Uterus (tissue), 2 donors: ENCODE results near the gene PDE10A.

Source experiments
- POLR2A ChIP-seq, 2 donors: fragments of 450-650 bp; IDR thresholded peaks; one replicate each; pipeline ENCODE4 v1.6.1; 2016; ENCODE audit warnings: antibody characterized with exemption in 2 of 2, mild to moderate bottlenecking in 1 of 2, moderate library complexity in 1 of 2
- TF ChIP-seq, protein P1 (sequence below), 4 experiments: fragments of 200-600 bp in 2 of 4; fragments of 450-650 bp in 2 of 4; sonication (generic) in 2 of 4; IDR thresholded peaks; one replicate each; pipeline ENCODE4 v1.5.1; 2016 to 2019; ENCODE audit warnings: antibody characterized with exemption in 4 of 4, mild to moderate bottlenecking in 2 of 4, moderate library complexity in 1 of 4

DNA sequence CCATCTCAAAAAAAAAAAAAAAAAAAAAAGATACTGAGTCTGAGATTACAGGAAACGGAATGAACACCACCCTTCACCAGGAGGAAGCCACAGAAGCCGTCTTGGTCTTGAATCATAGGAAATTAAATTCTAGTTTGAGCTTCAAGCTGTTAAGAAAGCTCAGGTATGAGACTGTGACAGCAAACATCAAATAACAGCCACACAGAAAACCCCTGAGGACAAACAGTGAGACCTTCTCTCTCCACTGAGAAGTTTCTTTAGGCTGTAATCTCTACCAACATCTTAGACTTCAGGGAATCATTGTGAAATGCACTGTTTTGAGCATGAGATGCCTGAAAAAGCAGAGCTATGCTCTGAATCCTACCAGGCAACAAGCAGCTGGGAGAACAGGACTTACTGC is 30.8 kb downstream of the PDE10A start:
- TF ChIP-seq, protein P1, sequence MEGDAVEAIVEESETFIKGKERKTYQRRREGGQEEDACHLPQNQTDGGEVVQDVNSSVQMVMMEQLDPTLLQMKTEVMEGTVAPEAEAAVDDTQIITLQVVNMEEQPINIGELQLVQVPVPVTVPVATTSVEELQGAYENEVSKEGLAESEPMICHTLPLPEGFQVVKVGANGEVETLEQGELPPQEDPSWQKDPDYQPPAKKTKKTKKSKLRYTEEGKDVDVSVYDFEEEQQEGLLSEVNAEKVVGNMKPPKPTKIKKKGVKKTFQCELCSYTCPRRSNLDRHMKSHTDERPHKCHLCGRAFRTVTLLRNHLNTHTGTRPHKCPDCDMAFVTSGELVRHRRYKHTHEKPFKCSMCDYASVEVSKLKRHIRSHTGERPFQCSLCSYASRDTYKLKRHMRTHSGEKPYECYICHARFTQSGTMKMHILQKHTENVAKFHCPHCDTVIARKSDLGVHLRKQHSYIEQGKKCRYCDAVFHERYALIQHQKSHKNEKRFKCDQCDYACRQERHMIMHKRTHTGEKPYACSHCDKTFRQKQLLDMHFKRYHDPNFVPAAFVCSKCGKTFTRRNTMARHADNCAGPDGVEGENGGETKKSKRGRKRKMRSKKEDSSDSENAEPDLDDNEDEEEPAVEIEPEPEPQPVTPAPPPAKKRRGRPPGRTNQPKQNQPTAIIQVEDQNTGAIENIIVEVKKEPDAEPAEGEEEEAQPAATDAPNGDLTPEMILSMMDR (IDR thresholded peaks at IDR 0.05), result no peak
- TF ChIP-seq POLR2A (IDR thresholded peaks at IDR 0.05), result no peak
